ENCODE data around the gene JAK1. TPM values are rescaled to one million over a fixed set of nuclear protein-coding genes. Genes with fewer than 3 reads are reported as not detected.
"Not testable (repeated sequence)": the region's sequence is repeated elsewhere in the genome, so short reads cannot be mapped to it uniquely, and the experiment has no call there.

Gene JAK1
- total RNA-seq, 3 donors from 2014 or later, result 179 to 258 (median 196) TPM

- Histone ChIP-seq H3K27ac (no peak overlapping the region), H3K4me3 (no peak overlapping the region), H3K4me1 (no peaks in the 10 kb centered on the region), H3K27me3 (no peaks in the 10 kb centered on the region), H3K36me3 (peaks cover 8% of the 10 kb centered on the region), H3K9me3 (no peaks in the 10 kb centered on the region)
- intact Hi-C loops (cut with DNase I; ENCODE audit: low total_unique reads), result loop anchor here (5.0 kb wide), 1 partner anchor 142 kb away; no protein-coding TSS in a partner anchor
- no peak for DNase-seq (ENCODE audit: low spot score in 2 of 2)
- TF ChIP-seq POLR2A (IDR thresholded peaks at IDR 0.05), result no peak
- TF ChIP-seq CTCF (IDR thresholded peaks at IDR 0.05), result no peak
- TF ChIP-seq POLR2AphosphoS5 (IDR thresholded peaks at IDR 0.05), result no peak
These were observed 136.8 kb downstream of the JAK1 start for GRCh38 chr1:64829411-64830029.

- Histone ChIP-seq H3K27me3 (no peaks in the 10 kb centered on the region), H3K4me1 (no peaks in the 10 kb centered on the region), H3K4me3 (no peak overlapping the region), H3K9me3 (no peaks in the 10 kb centered on the region), H3K27ac (no peak overlapping the region), H3K36me3 (peaks cover 6% of the 10 kb centered on the region)
- intact Hi-C loops (cut with DNase I; ENCODE audit: low total_unique reads), result no loop called here
- DNase-seq (ENCODE audit: low spot score in 2 of 2), result no peak
- no peak for TF ChIP-seq POLR2AphosphoS5 (IDR thresholded peaks at IDR 0.05)
- TF ChIP-seq POLR2A (IDR thresholded peaks at IDR 0.05), result no peak
- no peak for TF ChIP-seq CTCF (IDR thresholded peaks at IDR 0.05)
These were observed 137.5 kb downstream of the JAK1 start for GRCh38 chr1:64828829-64829228.

GRCh38 chr1:64826991-64827390 is 139.4 kb downstream of the JAK1 start:
- no peak for DNase-seq (ENCODE audit: low spot score in 2 of 2)
- H3K27me3 ChIP-seq, result no peaks in the 10 kb centered on the region
- no peaks in the 10 kb centered on the region for H3K36me3 ChIP-seq
- intact Hi-C loops (cut with DNase I; ENCODE audit: low total_unique reads), result no loop called here
- H3K4me1 ChIP-seq, result no peaks in the 10 kb centered on the region
- no peaks in the 10 kb centered on the region for H3K9me3 ChIP-seq
- TF ChIP-seq POLR2A (IDR thresholded peaks at IDR 0.05), result no peak
- no peak for TF ChIP-seq CTCF (IDR thresholded peaks at IDR 0.05)
- no peak for TF ChIP-seq POLR2AphosphoS5 (IDR thresholded peaks at IDR 0.05)
- no peak overlapping the region for H3K4me3 ChIP-seq
- H3K27ac ChIP-seq, result no peak overlapping the region

- H3K9me3 ChIP-seq, result no peaks in the 10 kb centered on the region
- no peaks in the 10 kb centered on the region for H3K27me3 ChIP-seq
- peak in 1 of 2 donors; percentile 62 for DNase-seq (ENCODE audit: low spot score in 2 of 2)
- peak in 2 of 3 donors; percentile 34 to 50 for TF ChIP-seq POLR2AphosphoS5 (IDR thresholded peaks at IDR 0.05)
- peak; percentile 61 to 87 (median 83) for TF ChIP-seq CTCF (IDR thresholded peaks at IDR 0.05)
- TF ChIP-seq POLR2A (IDR thresholded peaks at IDR 0.05), result no peak
- no peaks in the 10 kb centered on the region for H3K36me3 ChIP-seq
- H3K27ac ChIP-seq, result no peak overlapping the region
- H3K4me3 ChIP-seq, result no peak overlapping the region
- intact Hi-C loops (cut with DNase I; ENCODE audit: low total_unique reads), result no loop called here
- H3K4me1 ChIP-seq, result no peaks in the 10 kb centered on the region
These were observed 142.5 kb downstream of the JAK1 start for GRCh38 chr1:64823691-64824476.

- no peaks in the 10 kb centered on the region for H3K27me3 ChIP-seq
- H3K9me3 ChIP-seq, result no peaks in the 10 kb centered on the region
- H3K36me3 ChIP-seq, result no peaks in the 10 kb centered on the region
- TF ChIP-seq CTCF (IDR thresholded peaks at IDR 0.05), result no peak
- no peak for TF ChIP-seq POLR2AphosphoS5 (IDR thresholded peaks at IDR 0.05)
- no peak for TF ChIP-seq POLR2A (IDR thresholded peaks at IDR 0.05)
- DNase-seq (ENCODE audit: low spot score in 2 of 2), result no peak
- H3K4me3 ChIP-seq, result no peak overlapping the region
- H3K4me1 ChIP-seq, result no peaks in the 10 kb centered on the region
- intact Hi-C loops (cut with DNase I; ENCODE audit: low total_unique reads), result no loop called here
- H3K27ac ChIP-seq, result no peak overlapping the region
These were observed 143.7 kb downstream of the JAK1 start for GRCh38 chr1:64822621-64823020.

GRCh38 chr1:64820572-64820971 is 145.8 kb downstream of the JAK1 start:
- H3K4me1 ChIP-seq; H3K27me3 ChIP-seq; H3K27ac ChIP-seq; H3K9me3 ChIP-seq; H3K36me3 ChIP-seq; H3K4me3 ChIP-seq; DNase-seq (ENCODE audit: low spot score in 2 of 2); intact Hi-C loops (cut with DNase I; ENCODE audit: low total_unique reads): not testable (repeated sequence)

- intact Hi-C loops (cut with DNase I; ENCODE audit: low total_unique reads), result loop anchor here (10.0 kb wide), 1 partner anchor 1073 kb away; no protein-coding TSS in a partner anchor
These were observed 149.0 kb downstream of the JAK1 start for GRCh38 chr1:64817364-64817763.

More at GRCh38 chr1:64817364-64817763, 149.0 kb downstream of the JAK1 start:
- not testable (repeated sequence) for H3K9me3 ChIP-seq; H3K27me3 ChIP-seq; H3K36me3 ChIP-seq; H3K4me1 ChIP-seq; H3K27ac ChIP-seq; H3K4me3 ChIP-seq; DNase-seq (ENCODE audit: low spot score in 2 of 2)

Data from breast epithelium (tissue), 4 donors.